Thyroid gland (tissue), 4 donors: Measurements from ENCODE around the gene OR9A4.

Experiments used
- CTCF ChIP-seq, 6 experiments: fragments of 200-600 bp in 3 of 6; fragments of 450-650 bp in 3 of 6; sonication (generic) in 3 of 6; IDR thresholded peaks; one replicate each; pipeline ENCODE4 v1.5.1; 2016 to 2019; ENCODE audit warnings: antibody characterized with exemption in 6 of 6, mild to moderate bottlenecking in 2 of 6, inconsistent platforms in 1 of 6, moderate library complexity in 1 of 6
- POLR2A ChIP-seq, 2 donors: fragments of 450-650 bp; IDR thresholded peaks; one replicate each; pipeline ENCODE4 v1.6.1; 2017; ENCODE audit warnings: antibody characterized with exemption in 2 of 2, mild to moderate bottlenecking in 2 of 2, moderate library complexity in 1 of 2

GRCh38 chr7:141915565-141915964 lies 634 bp upstream of the OR9A4 start:
- TF ChIP-seq CTCF (IDR thresholded peaks at IDR 0.05) (no peak), POLR2A (IDR thresholded peaks at IDR 0.05) (no peak)
